GM12892 (cell line): Measurements from ENCODE around the gene LYPD1. TPM values are rescaled to one million over a fixed set of nuclear protein-coding genes. Genes with fewer than 3 reads are reported as not detected.
"Not testable (repeated sequence)": the region's sequence is repeated elsewhere in the genome, so short reads cannot be mapped to it uniquely, and the experiment has no call there.

ENCODE experiments used
- DNase-seq: peaks from one replicate; pipeline ENCODE4 v3.0.0; 2011; ENCODE audit not compliant: insufficient read length
- FAIRE-seq: peaks from 2 replicates; lab custom pipeline; 2011; peaks lifted over from hg19 to GRCh38; lab: Jason Lieb, UNC
- POLR2A ChIP-seq: IDR thresholded peaks from 2 replicates; pipeline ENCODE4 v1.6.1; 2011; ENCODE audit warnings: low read depth, low read length, control low read depth
- POLR2AphosphoS5 ChIP-seq: IDR thresholded peaks from 2 replicates; pipeline ENCODE4 v1.6.1; 2011; ENCODE audit warnings: low read depth, low read length, control low read depth
- TAF1 ChIP-seq: IDR thresholded peaks from 2 replicates; pipeline ENCODE4 v1.6.1; 2011; ENCODE audit warnings: low read depth, mild to moderate bottlenecking, control low read depth, low read length, borderline replicate concordance
- polyA plus RNA-seq: library from polyadenylated mRNA; unstranded; fragments of >200 nt; gene quantifications from one replicate; pipeline ENCODE4 v1.2.1, GENCODE V29; 2012; ENCODE audit warnings: missing spikeins, inconsistent platforms; ENCODE audit not compliant: missing spikeins

Gene LYPD1, protein sequence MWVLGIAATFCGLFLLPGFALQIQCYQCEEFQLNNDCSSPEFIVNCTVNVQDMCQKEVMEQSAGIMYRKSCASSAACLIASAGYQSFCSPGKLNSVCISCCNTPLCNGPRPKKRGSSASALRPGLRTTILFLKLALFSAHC
- polyA plus RNA-seq: not detected

DNA sequence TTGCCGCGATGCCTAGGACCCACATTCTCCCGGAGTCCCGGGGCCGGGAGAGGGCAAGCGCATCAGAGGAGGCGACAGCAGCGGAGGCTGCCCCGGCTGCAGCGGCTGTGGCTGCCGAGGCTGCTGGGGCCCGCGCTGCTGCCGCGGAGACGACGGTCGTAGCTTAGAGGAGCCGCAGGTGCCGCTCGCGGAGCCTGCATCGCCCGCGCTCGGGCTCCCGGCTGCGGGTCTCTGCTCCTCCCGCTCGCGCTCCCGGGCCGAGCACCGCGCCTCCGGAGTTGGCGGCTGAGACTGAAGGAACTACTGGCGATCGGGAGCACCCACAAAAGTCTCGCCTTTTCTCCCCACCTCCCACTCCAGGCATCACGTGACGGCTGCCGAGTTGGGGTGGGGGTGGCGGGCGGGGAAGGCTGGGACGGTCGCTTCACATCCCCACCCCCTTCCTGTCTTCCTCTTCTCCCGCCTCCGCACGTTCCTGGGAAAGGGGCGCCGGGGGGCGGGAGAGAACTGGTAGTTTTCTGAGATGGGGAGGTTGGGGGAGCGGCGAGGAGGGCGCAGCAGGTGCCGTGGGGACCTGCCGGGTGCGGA is at the start of gene LYPD1:
Gene LYPD1 (minus strand): TSS at position 298 of the 588 bp plus-strand sequence. CDS start 273 bp downstream, at position 25.
- DNase-seq (no peak), FAIRE-seq (no peak)

DNA sequence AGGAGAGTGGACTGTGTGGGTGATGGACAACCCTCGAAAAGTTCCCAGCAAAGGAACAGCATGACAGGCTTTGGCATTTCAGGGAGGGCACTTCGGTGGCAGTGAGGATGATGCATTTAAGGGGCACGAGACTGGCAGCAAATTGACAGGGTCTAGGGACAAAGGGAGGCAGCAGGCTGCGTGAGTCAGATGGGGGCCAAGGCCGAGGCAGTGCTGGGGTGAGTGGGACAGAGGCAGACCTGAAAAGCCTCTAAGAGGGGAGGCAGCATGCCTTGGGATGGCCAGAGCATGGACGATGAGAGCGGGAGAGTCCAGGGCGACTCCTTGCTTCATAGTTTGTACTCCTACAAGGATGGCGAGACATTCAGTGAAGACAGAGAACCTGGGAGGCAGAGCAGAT is 49.5 kb upstream of the LYPD1 start:
- DNase-seq: no peak
- TF ChIP-seq POLR2AphosphoS5 (no peak), POLR2A (no peak), TAF1 (no peak)
- no peak for FAIRE-seq

More for the DNA sequence above, at the start of gene LYPD1:
- TF ChIP-seq TAF1 (no peak), POLR2A (no peak)

DNA sequence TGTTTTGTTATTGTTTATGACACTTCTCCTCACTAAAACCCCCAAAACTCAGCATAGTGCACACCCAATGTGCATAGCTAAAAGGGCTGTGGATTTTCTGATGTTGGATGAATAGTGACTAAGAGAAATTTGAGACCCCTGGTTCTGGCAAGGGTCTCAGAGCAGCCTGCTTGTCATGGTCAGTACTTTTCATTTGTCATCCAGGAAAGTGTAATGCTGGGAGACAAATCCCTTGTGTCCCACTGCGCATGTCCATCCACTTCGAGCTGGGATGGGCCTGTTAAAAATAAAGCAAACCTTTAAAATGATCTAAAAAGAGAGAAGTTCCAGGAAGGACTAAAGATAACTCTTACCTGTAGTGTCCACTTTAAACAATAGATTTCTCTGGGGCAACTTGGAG is 46.9 kb upstream of the LYPD1 start:
- no peak for DNase-seq
- TF ChIP-seq TAF1: no peak
- TF ChIP-seq POLR2A: no peak
- no peak for TF ChIP-seq POLR2AphosphoS5
- no peak for FAIRE-seq

DNA sequence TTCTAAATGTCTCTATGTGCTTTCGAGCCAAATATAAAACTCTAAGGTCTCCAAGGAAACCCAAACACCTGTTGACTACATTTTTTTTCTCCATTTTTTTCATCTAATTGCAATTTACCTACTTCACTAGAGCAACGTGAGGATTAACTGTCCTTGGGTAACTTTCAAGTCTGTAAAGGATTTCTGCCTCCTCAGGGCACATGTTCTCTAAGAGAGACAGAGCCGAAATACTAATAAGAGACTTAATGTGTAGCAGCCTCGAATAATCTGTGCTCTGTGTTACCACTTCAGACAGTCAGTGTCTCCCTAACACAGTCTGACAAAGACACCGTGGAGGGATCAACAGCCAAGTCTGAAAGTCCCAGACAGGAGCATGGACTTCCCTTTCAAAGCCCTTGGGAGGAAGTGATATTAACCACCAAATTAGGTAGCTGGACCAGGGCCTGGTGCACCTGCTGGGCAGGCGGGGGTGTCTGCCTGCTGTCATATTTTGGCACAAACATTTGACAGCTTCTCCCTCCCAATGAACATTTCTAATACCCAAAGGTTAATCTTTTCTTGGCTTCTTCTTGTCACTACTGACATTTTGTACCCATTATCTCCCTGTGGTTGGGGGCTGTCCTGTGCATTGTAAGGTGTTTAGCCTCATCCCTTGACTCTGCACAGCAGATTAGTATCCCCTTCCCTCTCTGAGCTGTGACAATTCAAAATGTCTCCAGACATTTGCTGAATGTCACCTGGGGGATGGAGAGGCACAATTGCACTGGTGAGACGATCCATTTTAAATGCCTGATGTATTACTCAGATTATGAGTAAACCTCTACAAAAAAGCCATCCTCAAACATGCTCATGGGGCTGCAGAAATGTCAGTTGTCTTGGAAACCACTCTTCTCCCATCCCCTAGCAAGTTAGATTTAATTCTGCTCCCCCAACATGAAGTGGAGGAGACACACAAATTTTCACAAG is 45.7 kb upstream of the LYPD1 start:
- no peak for FAIRE-seq
- no peak for DNase-seq
- TF ChIP-seq TAF1 (no peak), POLR2AphosphoS5 (no peak)

DNA sequence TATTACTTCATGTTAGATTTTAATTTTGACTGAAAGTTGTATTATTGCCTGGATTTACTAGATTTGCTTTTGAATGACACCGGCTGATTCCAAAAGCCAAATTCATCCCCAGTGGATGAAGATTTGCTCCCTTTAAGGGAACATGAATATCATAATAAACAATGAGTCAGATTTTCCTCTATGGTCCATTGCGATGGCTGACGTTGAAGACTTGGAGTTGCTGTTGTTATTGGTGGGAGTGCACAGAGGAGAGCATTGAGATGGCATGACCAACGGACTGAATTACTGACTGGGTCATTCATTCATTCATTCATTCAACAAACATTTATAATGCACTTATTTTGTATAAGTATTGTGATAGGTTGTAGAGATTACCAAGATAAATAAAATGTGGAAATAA is 33.4 kb upstream of the LYPD1 start:
- no peak for TF ChIP-seq POLR2A
- TF ChIP-seq POLR2AphosphoS5: no peak
- no peak for TF ChIP-seq TAF1
- DNase-seq: no peak
- FAIRE-seq: no peak

DNA sequence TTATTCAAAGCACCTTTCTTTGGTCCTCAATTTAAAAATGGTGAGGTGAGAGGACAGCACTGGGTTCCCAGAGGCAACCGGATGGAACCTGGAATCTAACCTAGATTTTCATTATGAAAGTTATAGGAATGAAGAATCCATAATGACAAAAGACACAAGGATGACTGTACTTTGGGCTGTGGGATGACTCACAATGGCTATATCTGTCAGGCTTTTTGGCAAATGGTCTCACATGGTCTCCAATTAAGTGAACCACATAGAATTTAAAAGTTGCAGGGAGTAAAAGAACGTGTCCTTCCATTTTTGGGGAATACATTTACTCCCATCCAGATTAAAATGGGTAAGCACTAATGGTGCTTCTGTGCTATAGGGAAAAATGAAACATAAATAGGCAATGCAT is 31.8 kb upstream of the LYPD1 start:
- TF ChIP-seq POLR2A (no peak), POLR2AphosphoS5 (no peak), TAF1 (no peak)
- DNase-seq (no peak), FAIRE-seq (no peak)

DNA sequence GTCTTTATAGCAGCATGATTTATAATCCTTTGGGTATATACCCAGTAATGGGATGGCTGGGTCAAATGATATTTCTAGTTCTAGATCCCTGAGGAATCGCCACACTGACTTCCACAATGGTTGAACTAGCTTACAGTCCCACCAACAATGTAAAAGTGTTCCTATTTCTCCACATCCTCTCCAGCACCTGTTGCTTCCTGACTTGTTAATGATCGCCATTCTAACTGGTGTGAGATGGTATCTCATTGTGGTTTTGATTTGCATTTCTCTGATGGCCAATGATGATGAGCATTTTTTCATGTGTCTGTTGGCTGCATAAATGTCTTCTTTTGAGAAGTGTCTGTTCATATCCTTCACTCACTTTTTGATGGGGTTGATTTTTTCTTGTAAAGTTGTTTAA is 29.8 kb upstream of the LYPD1 start:
- not testable (repeated sequence) for FAIRE-seq, DNase-seq

DNA sequence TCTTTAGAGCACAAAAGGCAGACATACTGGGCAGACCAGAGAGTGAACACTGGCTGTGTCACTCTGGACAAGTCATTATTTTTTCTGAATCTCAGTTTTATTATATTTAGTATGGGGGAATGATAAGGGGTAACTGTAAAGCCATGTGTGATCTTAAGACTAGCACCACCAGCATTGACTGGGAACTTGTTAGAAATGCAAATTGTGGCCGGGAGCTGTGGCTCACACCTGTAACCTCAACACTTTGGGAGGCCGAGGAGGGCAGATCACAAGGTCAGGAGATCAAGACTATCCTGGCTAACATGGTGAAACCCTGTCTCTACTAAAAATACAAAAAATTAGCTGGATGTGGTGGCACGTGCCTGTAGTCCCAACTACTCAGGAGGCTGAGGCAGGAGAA is 28.3 kb upstream of the LYPD1 start:
- FAIRE-seq, DNase-seq: not testable (repeated sequence)

DNA sequence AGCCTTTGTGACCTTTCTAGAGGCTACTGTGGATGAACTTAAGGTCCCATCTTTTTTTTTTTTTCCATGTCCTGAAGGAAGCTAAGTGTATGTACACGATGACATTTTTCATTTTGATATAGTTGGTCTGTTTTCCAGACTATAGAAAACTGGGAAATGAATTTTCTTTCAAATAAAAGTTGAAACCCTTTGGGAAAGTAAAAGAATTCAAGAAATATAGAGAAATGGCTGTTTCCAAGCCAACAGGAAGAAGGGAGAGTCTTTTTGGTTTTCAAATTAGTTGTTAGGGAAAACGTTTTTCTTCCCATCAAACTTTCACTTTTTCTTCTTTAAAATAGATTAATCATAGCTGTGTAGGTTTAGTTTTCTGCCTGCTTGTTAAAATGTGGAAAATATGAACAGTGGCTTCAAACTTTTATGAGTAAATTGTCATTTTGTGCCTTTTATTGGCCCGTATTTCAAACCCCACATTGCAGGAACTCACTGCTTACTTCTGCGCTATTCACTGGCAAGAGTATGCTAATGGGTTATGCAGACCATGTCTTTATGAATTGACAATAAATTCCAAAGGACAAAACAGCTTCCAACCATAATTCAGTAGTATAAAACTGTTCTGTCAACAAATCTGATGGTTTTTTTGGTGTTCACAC is 27.7 kb upstream of the LYPD1 start:
- FAIRE-seq (peak; percentile 21), DNase-seq (no peak)
- no peak for TF ChIP-seq POLR2AphosphoS5
- no peak for TF ChIP-seq TAF1
- no peak for TF ChIP-seq POLR2A

DNA sequence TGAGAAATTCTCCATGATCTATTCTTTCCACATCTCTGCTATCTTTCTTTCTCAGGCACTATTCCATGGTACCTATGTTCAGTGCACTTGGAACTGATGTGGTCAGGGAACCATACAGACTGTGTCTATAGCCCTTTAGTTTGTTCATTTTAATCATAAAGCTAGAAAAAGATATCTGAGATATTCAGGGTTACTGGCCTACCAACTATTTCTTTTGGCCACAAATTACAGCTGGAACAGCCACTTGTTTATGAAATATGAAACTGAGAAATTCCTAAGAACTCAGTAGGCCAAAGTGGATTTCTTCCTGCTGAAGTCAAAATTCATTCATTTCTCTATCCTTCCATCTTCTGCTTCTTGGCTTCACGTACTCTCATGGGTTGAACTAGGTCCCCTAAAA is 22.8 kb upstream of the LYPD1 start:
- no peak for DNase-seq
- TF ChIP-seq TAF1: no peak
- FAIRE-seq: no peak

DNA sequence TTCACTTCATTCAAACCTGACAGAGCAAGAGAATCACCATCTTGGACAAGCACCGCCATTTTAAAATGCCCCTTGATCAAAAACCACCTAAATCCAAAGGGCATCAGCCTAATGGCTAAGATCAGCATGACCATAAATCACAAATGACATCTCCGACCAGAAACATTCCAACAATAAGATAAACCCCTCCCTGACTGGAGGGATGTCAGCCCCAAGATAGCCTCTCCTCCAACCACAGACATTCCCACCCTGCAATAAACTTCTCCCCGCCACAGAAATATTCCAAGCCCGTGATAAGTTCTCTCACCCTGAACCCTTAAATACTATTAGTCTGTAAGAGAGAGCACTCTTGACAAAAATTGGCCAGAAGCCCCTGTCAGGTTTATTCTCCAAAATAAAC is 21.6 kb upstream of the LYPD1 start:
- TF ChIP-seq POLR2AphosphoS5: no peak
- TF ChIP-seq POLR2A: no peak
- no peak for TF ChIP-seq TAF1
- DNase-seq (no peak), FAIRE-seq (no peak)
